Fibroblast of skin of back (primary cell): ENCODE results near the gene UNC5C.
"Not testable (repeated sequence)": the region's sequence is repeated elsewhere in the genome, so short reads cannot be mapped to it uniquely, and the experiment has no call there.

Experiments used
- DNase-seq: peaks from one replicate; pipeline ENCODE4 v3.0.0-alpha.2; 2013

UNC5C gene

DNA sequence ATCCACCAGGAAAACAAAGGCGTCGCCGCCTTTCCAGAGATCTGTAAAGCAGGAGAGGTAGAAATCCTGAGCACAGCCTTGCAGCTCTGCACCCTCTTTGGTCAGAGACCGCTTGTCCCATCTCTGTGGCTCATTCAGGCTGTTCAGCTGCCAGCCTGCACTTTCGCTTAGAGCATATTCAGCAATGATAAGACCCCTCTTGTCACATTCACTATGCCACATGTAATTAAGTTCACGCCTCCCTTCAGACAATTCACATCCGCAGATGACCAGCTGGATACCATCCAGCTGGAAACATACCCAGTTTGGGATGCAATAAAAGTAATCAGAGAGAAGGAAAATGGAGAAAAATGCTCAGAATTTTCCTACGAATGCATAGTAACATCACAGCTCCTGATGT, 335.4 kb downstream of the UNC5C start:
- no peak for DNase-seq

DNA sequence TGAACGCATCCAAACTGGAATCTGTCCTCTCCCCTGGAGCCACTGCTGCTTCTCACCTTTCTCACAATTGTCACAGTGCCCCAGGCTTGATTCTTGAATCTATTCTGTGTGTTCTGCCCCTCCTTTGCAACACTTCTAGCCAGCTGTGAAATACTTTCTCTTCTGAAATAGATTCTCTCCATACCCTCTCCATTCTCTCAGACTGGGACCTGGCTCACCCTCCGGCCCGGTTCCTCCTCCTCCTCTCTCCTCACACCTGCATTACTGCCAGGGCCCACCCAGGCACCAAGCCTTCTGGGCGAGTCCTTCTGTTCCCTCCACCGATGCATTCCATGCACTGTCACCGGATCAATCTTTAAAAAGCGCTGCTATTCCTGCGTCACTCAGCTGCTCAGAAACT, 336.1 kb downstream of the UNC5C start:
- no peak for DNase-seq

DNA sequence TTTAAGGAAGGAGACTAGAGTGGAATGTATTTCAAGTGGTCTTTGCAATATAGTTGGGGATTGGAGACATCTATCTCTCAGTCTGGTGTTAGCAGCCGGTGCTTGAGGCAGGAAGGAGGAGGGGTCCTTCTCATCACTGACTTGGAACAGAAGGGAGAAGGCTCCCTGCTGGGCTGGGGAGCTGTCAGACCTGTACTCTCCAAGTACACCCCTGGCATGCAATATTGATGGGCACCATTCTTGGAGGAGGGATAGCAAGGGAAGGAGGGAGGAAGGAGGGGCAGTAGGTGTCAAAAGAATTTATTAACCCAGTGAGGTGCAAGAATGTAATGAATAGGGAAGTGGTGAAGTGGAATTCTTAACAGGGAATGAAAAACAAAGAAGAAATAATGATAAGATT, 338.8 kb downstream of the UNC5C start:
- no peak for DNase-seq

DNA sequence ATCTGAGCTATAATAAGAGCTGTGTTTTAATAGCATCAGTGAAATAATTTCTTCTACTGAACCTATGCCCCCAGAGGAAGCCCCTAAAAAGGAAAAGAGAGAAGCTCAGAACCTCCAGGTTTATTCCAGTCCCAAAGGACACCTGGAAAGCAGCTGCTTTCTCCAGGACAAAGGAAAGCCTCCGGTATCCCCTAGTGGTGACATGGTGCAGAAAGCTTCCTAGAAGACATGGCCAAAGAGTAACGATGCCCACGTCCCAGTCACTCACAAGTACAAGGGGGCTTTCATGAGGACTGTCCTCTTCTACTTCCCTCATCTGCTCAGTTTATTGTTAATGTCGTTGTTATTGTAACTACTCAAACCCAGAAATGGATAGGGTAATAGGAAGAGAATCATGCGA, 343.9 kb downstream of the UNC5C start:
- no peak for DNase-seq

DNA sequence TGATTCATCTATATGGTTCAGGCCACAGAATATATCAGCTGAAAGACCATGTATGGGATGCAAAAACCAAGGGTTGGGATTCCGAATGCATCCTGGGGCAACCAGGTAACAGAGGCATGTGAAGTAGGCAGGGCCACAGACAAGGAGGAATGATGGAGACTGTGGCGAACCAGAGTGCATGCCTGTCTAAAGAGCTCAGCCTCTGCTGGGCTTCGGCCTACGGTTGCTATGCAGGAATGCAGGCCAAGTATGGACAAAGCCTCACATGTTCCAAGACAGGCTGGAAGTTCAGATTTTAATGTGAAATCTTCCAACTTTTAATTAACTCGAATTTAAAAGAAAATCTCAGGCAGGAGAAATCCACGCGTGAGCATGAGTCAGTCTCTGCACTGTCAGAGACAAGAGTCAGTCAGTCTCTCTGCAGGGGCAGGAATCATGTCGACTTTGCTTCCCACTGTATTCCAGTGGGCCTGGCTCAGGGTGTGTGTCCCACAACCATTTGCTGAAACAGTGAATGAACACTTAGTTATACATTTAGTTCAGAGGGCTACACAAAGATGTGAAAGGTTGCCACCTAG, 344.4 kb downstream of the UNC5C start:
- no peak for DNase-seq

DNA sequence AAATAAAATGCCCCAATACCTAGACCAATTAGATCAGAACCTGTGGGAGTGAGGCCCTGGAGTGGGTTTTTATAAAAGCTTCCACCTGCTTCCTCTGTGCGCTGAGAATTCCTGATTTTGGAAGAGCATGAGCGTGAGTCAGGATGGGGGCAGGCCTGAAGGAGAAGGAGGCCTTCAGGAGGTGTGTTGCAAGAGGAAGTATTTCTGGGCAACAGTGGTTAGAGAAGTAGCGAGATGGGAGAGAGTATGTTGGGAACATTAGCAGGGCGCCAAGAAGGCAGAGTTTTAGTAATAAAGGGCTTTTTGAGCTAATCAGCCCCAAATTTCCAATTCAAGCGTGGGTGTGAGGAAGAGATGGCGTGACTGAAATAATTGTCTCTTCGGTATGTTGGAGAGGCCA, 349.8 kb downstream of the UNC5C start:
- no peak for DNase-seq

DNA sequence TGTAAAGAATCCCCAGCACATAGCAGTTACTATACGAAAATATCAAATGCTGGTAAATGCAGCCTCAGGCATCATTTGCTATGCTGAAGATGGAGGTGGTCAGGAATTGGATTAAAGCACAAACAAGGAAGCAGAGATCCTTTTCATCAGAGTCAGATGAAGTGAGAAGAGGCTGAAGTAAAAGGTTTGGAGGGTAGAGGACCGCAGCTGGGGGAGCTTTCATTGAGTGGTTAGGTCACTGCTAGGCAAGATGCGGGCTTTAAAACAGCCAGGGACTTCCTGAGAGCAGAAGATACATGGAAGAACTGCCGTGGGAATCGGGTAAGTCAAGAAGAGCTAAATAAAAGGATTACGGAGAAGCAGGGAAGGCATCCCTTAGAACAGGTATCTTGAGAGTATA, 351.4 kb downstream of the UNC5C start:
- no peak for DNase-seq

DNA sequence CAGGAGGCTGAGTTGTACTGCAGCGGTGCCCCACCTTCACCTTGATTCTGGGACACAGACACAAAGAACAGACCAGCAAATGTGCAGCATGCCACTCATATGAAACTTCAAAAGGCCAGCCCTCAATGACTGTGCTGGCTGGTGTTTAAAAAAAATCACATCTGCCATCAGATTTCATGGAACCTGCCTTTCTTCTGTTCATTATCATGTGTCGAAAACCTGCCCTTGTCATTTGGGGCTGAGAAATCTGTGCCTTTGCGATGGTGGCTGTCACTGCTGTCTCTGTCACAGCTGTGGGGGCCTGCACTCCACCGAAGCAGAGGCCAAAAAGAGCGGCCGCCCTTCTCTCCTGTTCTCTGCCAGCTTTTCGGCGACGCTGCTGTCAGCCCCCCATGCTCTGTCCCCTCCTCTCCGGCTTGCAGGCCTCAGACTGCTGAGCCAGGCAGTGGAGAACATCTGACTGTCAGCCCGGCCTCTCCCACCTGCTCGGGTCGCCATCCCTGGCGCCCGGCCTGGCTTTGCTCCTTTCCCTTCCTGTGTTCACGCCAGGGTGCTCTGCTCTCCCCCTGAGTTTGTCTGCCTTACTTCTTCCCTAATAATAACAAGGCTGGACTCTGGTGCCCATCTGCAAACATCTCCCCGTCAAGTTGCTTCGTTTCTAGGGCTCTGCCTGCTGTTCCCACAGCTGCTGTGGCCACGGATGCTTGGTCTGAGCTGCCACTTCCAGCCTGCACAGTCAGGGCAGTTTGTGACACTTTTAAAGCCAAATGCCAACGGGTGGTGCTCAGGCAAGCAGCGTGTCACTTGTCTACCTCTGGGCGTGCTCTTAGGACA, 355.2 kb downstream of the UNC5C start:
- no peak for DNase-seq

DNA sequence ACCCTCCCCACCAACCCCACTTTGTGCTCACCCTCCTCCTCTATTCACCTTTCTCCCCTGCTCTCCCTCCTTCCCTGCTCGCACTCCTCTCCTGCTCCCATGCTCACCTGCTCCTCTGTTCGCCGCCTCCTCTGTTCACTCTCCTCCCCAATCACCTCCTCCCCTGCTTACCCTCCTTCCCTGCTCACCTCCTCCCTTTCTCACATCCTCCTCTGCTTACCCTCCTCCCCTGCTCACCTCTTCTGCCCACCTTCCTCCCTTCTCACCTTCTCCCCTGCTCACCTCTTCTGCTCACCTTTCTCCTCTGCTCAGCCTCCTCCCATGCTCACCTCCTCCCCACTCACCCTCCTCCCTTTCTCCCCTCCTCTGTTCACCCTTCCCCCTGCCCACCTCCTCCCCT, 357.2 kb downstream of the UNC5C start:
- DNase-seq: no peak

DNA sequence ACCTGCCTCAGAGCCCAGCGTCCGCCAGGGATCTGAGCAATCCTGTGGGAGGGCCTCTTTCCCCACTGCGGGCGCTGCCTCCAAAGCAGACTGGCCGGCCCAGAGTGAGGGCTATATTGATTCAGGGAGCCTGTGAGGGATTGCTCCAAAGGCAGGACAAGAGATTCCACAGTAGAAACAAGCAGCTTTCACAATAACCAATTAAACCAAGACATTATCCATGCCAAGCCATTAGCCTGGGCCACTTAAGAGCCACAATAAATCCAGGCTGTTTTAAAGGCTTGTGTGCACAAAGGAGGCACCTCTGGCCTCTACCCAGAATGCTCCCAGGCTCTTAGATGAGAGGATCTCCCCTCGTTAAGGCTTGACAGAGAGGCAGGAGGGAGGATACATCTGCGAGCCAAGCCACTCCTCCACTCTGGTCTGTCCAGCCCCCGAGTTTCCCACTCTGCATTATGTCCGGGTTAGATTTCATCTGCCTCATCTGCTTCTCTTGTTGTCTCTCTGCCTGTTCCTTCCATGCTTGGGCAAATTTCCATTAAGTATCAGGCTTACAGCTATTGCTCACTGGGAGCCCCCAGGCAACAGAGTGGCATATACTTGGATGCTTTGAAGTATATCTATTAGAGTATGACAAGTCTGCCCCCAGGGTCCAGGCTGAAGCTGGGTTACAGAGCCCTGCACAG, 357.9 kb downstream of the UNC5C start:
- DNase-seq: peak; percentile 8

DNA sequence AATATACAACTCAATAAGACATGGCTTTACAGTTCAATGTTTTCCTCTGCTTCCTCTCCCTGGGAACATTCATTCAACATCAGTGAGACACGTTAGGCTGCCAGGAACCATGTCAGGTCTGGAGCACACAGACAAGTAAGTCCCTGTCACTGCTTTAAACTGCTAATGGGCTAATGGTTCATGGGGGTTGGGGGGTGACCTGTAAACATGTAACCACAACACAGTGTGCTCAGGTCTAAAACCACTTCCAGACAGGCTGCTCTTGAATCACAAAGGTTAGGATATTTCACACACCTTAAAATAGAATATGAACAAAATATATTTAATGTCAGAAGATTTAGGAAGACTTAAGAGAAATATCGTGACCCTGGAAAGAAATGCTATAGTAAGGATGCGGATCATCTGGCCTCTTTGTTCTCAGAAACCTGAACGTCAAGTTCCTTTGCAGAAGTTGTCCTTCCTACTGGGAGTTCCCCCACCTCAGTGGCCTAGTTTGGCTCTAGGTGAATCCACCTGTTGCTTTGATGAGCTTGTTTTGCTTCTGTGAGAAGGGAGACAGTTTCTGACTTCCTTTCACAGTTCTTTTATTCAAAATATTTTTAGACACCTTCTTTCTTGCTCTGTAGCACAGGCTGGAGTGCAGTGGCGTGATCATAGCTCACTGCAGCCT, 359.9 kb downstream of the UNC5C start:
- DNase-seq: no peak

DNA sequence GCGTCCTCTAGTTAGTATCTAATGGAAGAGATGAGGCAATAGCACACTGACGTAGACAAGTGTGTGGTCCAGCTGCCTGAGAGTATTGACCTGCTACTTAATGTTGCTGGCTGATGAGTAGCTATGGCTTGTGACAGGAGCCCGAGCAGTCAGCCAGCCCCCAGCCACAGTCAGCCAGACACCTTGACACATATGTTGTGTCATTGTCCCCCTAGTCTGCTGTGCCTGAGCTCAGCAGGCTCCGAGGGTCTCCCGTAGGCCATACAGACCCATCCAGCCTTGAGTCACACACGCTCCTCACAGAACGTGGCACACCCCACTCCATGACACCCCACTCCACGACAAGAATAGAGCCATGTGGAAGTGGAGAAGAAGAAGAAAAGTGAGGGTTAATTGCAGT, 362.1 kb downstream of the UNC5C start:
- no peak for DNase-seq

DNA sequence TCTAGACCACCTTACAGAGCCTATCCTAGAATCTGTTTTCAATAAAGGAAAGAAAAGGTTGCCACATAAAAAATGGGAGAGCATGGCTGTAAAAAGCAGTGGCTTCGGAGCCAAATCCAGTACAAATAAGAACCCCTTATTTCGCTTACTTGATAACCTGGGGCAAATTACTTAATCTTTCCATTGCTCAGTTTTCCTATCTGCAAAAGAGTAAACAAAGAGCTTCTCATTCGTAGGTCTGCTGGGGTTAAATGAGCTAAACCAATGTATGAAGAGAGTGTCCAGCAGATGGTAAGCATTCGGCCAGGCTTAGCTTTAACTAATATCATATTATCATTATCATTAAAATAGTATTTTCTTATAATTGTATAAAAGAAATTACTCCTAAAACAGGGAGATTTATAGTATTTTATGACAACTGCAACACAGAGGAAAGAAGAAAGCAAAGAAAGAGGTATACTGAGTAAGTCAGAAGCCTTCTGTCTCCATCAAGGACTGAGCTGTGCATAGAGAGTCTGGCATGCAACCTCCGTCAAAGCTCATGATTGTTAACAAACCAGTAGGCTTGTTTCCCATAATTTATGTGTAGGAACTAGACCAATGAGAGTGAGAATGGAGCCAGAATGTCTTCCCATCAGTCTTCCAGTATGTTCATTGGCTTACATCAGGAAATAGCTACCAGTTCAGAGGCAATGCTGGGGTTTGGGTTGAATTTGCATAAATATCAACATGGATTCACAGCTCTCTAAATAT, 364.9 kb downstream of the UNC5C start:
- DNase-seq: no peak

DNA sequence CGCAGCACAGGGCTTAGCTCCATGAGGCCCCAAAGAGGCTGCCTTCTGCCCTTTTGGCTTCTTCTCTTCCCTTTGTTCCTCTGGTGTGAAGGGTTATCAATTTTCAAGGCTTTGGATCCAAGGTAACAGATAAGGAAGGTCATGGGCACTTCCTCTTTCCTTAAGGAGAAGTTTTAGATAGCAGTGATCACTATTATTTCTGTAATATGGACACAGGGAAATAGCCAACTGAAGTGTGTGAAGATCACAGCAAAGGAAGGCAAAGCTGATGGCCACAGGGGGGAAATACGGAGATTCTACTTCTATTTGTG, 366.8 kb downstream of the UNC5C start:
- no peak for DNase-seq

DNA sequence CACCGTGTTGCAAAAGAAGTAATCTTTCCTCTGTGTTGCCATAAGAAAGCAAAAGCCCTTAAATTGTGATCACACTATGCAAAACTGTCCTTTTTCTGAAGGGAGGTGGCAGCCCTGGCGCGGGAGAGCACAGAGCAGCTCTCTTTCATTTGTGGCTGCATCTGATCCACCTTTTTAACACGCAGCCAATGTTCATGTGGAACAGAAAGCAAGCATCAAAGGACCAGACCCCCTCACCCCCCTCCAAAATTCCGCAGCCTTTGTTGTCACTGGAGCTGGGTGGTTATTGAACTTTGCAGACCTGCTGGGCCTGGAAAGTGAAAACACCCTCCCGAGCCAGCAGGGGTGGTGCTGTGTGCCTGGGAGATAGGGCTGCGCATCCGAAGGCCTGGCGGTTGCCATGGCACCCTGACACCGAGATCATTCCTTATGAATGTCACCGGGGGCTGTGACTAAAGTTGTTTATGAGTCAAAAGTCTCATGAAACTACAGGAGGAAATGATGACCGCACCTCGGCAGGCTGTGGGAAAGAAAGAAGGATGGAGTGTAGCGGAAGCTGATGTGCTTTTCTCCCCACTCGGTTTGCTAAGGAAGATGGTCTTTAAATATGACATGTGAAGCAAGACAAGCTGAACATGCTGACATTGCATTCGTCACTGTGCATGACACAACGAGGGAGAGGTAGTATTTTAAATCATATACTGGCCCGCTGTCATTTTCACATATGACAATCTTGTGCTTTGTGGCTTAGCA, 367.4 kb downstream of the UNC5C start:
- peak; percentile 90 for DNase-seq

DNA sequence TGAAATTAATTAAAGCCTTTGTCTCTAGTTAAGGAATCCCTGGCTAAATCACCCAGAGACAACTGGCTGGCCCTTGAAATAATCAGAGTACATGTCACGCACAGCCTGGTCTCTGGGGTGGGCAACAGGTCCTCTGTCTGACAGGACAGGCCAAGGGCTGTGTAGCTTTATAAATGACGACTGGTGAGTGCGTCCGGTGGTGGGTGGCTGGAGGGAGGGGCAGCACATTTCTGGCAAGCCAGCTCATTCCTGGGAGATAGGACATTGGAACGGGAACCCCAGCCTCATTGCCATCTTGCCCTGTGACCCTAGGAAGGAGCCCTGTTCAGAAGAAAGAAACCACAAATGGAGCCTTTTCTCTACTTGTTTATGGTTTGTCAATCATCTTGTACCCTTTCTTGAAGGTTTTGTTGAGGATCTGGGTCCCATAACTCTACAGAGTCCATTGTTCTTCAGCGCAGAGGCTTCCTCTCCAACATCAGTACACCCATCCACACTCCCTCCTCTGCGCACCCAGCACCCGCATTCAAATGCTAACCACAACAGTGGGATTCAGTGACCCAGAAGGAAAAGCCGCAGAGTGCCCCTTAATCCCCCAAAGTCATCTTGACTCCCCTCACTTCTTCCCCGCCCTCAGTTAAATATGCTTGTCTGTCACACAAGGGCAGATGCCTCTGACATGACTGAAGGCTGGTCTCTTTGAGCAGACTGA, 368.1 kb downstream of the UNC5C start:
- peak; percentile 9 for DNase-seq

DNA sequence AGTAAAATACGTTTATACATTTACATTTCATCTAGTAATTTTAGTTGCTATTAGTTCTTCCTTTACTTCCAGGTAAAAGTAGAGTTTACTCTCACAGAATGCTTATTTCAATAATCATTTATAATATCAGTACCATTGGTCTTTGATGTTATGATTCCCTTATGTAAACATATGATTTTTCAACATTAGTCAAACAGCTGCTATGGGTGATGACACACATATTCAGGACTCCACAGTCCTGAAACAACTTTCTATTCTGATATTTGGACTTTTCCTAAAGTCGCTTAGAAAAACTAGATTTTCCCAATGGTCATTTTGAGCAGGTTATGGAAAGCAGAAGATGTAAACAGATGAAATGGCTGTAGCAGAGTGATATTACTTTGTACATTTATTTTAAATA, 369.8 kb downstream of the UNC5C start:
- DNase-seq: peak; percentile 15

DNA sequence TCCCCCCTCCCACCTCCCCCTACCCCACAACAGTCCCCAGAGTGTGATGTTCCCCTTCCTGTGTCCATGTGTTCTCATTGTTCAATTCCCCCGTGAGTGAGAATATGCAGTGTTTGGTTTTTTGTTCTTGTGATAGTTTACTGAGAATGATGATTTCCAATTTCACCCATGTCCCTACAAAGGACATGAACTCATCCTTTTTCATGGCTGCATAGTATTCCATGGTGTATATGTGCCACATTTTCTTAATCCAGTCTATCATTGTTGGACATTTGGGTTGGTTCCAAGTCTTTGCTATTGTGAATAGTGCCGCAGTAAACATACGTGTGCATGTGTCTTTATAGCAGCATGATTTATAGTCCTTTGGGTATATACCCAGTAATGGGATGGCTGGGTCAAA, 377.4 kb downstream of the UNC5C start:
- DNase-seq: not testable (repeated sequence)

DNA sequence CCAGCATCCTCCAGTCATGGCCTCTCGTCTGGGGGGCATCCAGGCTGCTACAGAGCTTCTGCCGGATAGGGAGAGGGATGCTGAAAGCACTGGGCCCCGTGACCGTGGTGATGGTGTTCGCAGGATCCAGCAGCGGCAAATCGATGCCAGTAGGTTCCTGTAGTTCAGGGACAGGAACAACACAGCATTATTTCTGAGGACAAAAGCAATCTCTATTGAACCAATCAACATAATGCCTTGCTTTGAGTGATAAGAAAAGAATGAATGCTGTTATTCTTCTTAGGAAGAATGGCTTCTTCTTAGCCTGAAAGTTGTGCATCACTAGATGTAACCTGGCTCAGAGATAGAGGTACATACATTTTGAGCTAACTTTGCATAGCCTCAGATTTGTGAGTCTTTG, 378.6 kb downstream of the UNC5C start:
- no peak for DNase-seq

DNA sequence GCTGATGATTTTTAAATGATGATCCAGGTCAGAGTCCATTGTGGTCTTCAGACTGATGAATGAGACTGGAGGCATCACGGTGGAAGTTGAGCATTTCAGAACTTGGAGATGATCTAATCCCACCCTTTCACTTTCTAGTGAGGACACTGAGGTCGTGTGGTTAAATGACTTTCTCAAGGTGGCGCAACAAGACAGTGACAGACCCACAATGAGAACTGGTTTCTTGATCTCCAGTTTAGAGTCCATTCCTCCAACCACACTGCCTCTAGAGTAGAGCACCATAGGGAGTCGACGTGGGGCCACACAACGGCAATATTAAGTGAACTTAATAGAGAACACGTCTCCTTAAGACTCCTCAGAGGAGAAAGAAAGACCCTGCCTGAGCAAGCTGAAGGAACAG, 381.0 kb downstream of the UNC5C start:
- no peak for DNase-seq

DNA sequence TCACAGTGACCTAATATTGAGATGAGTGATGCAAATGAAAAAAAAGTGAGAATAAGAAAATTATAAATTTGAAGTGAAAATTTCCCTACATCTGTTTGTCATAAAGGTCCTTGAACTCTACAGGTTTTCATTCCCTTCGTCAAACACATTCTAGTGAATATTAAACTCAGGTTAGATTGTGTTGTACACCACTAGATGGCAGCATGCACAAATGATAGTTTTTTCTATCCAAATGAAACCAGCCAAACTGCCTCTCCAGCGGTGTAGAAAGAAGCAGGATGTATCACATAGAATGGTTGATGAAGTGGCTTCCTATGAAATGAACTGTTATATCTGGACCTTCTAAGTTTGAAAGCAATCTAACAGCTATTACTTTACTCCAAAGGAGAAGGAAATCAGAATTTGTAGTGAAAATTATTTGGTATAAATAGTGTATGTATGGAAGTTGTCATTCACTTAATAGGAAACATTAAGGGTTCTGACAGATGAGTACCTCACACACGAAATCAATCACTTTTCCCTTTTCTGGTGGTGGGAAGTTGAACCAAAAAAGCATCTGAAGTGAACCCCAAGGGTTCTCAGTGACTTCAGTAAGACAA, 382.7 kb downstream of the UNC5C start:
- DNase-seq: peak; percentile 69
